ENCODE results near the gene FSTL4. TPM values are rescaled to one million over a fixed set of nuclear protein-coding genes. Genes with fewer than 3 reads are reported as not detected.

The FSTL4 gene
- total and polyA plus RNA-seq, 2 of the 4 experiments (the other 2 are of a cell fraction): 0.18 TPM; not detected in 1

DNA sequence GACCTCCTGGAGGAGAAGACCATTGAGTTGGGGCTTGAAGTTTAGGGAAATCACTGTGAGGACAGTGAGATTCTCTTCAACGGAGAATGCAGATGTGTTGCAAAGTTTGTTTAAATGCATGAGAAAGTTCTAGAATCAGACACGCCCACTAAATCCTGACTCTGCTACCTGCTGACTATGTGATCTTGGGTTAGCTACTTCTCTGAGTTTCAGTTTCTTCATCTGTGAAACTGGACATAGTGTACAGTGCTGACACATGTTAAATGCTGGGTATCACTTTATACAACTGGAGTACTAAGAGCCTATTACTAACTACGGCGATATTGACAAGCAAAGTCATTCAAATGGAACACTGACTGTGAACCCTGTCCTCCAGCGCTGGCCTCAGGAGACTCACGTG, 305.1 kb downstream of the FSTL4 start:
- Histone ChIP-seq H2BK5ac (ENCODE audit: low read depth, low read length, poor library complexity, severe bottlenecking) (no peak overlapping the region), H2BK120ac (ENCODE audit: low read depth, low read length) (no peak overlapping the region), H2BK20ac (ENCODE audit: low read depth, low read length) (no peak overlapping the region), H2AK5ac (ENCODE audit: low read depth, low read length) (no peak overlapping the region), H3K9me1 (ENCODE audit: insufficient read depth, low read length) (no peaks in the 10 kb centered on the region), H4K91ac (ENCODE audit: insufficient read depth, low read depth, low read length) (no peak overlapping the region), H2AK9ac (replicated peaks; ENCODE audit: low read depth, low read length, poor library complexity) (no peak overlapping the region), H3K9ac (ENCODE audit: low read depth, low read length) (no peak overlapping the region), H4K5ac (ENCODE audit: low read depth, low read length) (no peak overlapping the region), H3K27me3 (ENCODE audit: control insufficient read depth, insufficient read depth, low read length) (peaks cover 20% of the 10 kb centered on the region; the same call in 1 of the 2 replicates), H3K4ac (ENCODE audit: low read depth, low read length) (no peak overlapping the region), H3K18ac (ENCODE audit: low read depth, low read length) (no peak overlapping the region), H3K56ac (ENCODE audit: extremely low read depth, insufficient read depth, low read length) (no peak overlapping the region), H3K36me3 (ENCODE audit: control insufficient read depth, insufficient read depth, low read length) (no peaks in the 10 kb centered on the region), H3K4me3 (ENCODE audit: insufficient read depth, low read depth, low read length) (no peak overlapping the region), H3K27ac (ENCODE audit: insufficient read depth, low read length) (no peak overlapping the region), H3K4me1 (ENCODE audit: control insufficient read depth, insufficient read depth, low read length) (no peaks in the 10 kb centered on the region), H2AFZ (replicated peaks; ENCODE audit: low read length, poor library complexity) (no peak overlapping the region), H3K23ac (ENCODE audit: low read depth, low read length) (no peak overlapping the region), H3K14ac (replicated peaks; ENCODE audit: low read depth, low read length) (no peak overlapping the region), H3K9me3 (ENCODE audit: control insufficient read depth, insufficient read depth, low read length) (no peaks in the 10 kb centered on the region), H3K79me1 (ENCODE audit: low read depth in 1 of 2, low read length in 2 of 2) (no peaks in the 10 kb centered on the region), H3K4me2 (ENCODE audit: low read depth, low read length) (no peak overlapping the region), H4K20me1 (ENCODE audit: insufficient read depth, low read length) (no peaks in the 10 kb centered on the region), H2BK15ac (ENCODE audit: low read depth, low read length) (no peak overlapping the region), H4K8ac (ENCODE audit: low read depth in 2 of 2, low read length in 2 of 2) (no peak overlapping the region)
- ChIA-PET POLR2A (ENCODE audit: unreplicated experiment) (no interaction called here), CTCF (no interaction called here)
- no peak for DNase-seq
- intact Hi-C loops (cut with micrococcal nuclease) (no loop called here), in situ Hi-C loops (cut with MboI; ENCODE audit: low sequenced_read_pairs) (no loop called here), dilution Hi-C loops (cut with HindIII; ENCODE audit: low sequenced_read_pairs, unreplicated experiment) (no loop called here)
- TF ChIP-seq RFX5 (IDR thresholded peaks at IDR 0.05; ENCODE audit: low read depth, low read length) (no peak), FOS (IDR thresholded peaks at IDR 0.05; ENCODE audit: low read depth, low read length) (no peak), MAFK (IDR thresholded peaks at IDR 0.05; ENCODE audit: low read depth, low read length) (no peak)
- WGBS, 2 experiments (ENCODE audit: extremely low coverage in 2 of 2, insufficient read length in 1 of 2): 70% methylated on average over 2 of the region's 6 CpGs; no CpG with 5 or more reads in 1 of the 2 experiments
- no TSS peak for BruUV-seq (replicated peaks)
- no peak for ATAC-seq (ENCODE audit: low read depth)

All from IMR-90 (cell line).